Measurements from ENCODE around the gene MORN1. TPM values are rescaled to one million over a fixed set of nuclear protein-coding genes. Genes with fewer than 3 reads are reported as not detected.

MORN1 gene
- total and polyA plus RNA-seq, 2 experiments from 2014 or later = 4.8 to 11.1 TPM

- no peak overlapping the region for H3K4me2 ChIP-seq
- no peak overlapping the region for H3K27ac ChIP-seq (ENCODE audit: low read depth)
- H2AFZ ChIP-seq = no peak overlapping the region
- H3K27ac Mint-ChIP-seq = no peak overlapping the region
- no peak overlapping the region for H3K4me3 ChIP-seq
- no peaks in the 10 kb centered on the region for H3K79me2 ChIP-seq (replicated peaks; ENCODE audit: insufficient read depth)
- peaks cover 16% of the 10 kb centered on the region; the same call in 2 of the 3 replicates for H3K9me3 Mint-ChIP-seq
- peaks cover 10% of the 10 kb centered on the region for H3K27me3 Mint-ChIP-seq (ENCODE audit: insufficient read depth, low read depth, poor library complexity)
- no peaks in the 10 kb centered on the region for H4K20me1 ChIP-seq (replicated peaks; ENCODE audit: insufficient read depth)
- no peaks in the 10 kb centered on the region for H3K27me3 ChIP-seq (ENCODE audit: insufficient read depth)
- no peaks in the 10 kb centered on the region for H3K4me1 ChIP-seq (ENCODE audit: insufficient read depth)
- H3K9me2 ChIP-seq (ENCODE audit: insufficient read depth) = no peaks in the 10 kb centered on the region
- no peaks in the 10 kb centered on the region for H3K4me1 Mint-ChIP-seq
- TF ChIP-seq EZH2phosphoT487 (IDR thresholded peaks at IDR 0.05; ENCODE audit: unreplicated experiment) (no peak), ZNF331 (CRISPR knock-in tag; IDR thresholded peaks at IDR 0.05; ENCODE audit: low read depth) (no peak), CTCF (conservative IDR thresholded peaks at IDR 0.05; ENCODE audit: low read depth in 2 of 2) (no peak), EZH2 (IDR thresholded peaks at IDR 0.05; ENCODE audit: low read depth, unreplicated experiment) (no peak), POLR2AphosphoS5 (IDR thresholded peaks at IDR 0.05; ENCODE audit: low read depth) (no peak), ZNF462 (CRISPR knock-in tag; IDR thresholded peaks at IDR 0.05) (no peak), REST (IDR thresholded peaks at IDR 0.05; ENCODE audit: unreplicated experiment) (no peak), CREB1 (CRISPR knock-in tag; IDR thresholded peaks at IDR 0.05; ENCODE audit: low read depth) (no peak), NANOG (IDR thresholded peaks at IDR 0.05; ENCODE audit: borderline replicate concordance) (no peak), ZNF114 (CRISPR knock-in tag; IDR thresholded peaks at IDR 0.05) (no peak), STAT1 (IDR thresholded peaks at IDR 0.05; ENCODE audit: unreplicated experiment) (no peak), JUNB (IDR thresholded peaks at IDR 0.05; ENCODE audit: unreplicated experiment) (no peak), ETS1 (IDR thresholded peaks at IDR 0.05) (no peak)
- ATAC-seq (no peak), DNase-seq (ENCODE audit: low spot score) (no peak)
- no peaks in the 10 kb centered on the region for H3K36me3 Mint-ChIP-seq (ENCODE audit: low read depth)
- no peaks in the 10 kb centered on the region for H3F3A ChIP-seq (replicated peaks; ENCODE audit: low read depth)
- H3K4me3 Mint-ChIP-seq = no peak overlapping the region
- H3K36me3 ChIP-seq (ENCODE audit: insufficient read depth) = no peaks in the 10 kb centered on the region
Measured at GRCh38 chr1:2425892-2426291, 34.5 kb upstream of the MORN1 start.

Data from GM23338 (cell line).